ENCODE measurements around the gene NUTM1. TPM values are rescaled to one million over a fixed set of nuclear protein-coding genes. Genes with fewer than 3 reads are reported as not detected.
A peak's percentile ranks its signal among the peaks of the same experiment; 100 is the strongest.

Gene NUTM1
- total RNA-seq, 2 donors from 2014 or later: not detected

DNA sequence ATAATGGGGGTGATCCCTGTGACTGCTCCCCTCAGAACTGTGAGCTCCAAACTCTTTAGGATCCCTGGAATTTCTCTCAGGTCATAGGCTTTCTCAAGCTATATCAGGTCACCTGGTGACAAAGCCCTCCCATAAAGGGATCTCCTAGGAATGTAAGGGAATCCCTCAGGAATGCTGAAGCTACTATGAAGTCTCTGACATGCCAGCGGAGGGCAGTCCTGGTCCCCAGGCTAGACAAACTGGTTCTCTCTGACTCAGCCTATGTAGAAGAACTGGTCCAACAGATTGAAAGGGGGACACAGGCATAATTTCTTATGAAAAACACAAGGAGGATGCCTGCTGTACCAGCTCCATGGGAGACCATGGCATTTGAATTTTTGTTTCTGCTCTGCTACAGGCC lies 17.2 kb downstream of the NUTM1 start:
- H3K9me3 Mint-ChIP-seq: no peaks in the 10 kb centered on the region
- no peaks in the 10 kb centered on the region for H3K27me3 Mint-ChIP-seq (ENCODE audit: low read depth)
- DNase-seq: no peak
- peaks cover 2 to 15% of the 10 kb centered on the region in 2 donors for H3K36me3 Mint-ChIP-seq (ENCODE audit: insufficient read depth in 2 of 2)
- H3K4me3 Mint-ChIP-seq: no peak overlapping the region
- ATAC-seq (replicated peaks in 1 of 2): no peak
- peaks cover 13% of the 10 kb centered on the region for H3K4me1 Mint-ChIP-seq (ENCODE audit: low read depth)
- no peak overlapping the region for H3K27ac Mint-ChIP-seq

DNA sequence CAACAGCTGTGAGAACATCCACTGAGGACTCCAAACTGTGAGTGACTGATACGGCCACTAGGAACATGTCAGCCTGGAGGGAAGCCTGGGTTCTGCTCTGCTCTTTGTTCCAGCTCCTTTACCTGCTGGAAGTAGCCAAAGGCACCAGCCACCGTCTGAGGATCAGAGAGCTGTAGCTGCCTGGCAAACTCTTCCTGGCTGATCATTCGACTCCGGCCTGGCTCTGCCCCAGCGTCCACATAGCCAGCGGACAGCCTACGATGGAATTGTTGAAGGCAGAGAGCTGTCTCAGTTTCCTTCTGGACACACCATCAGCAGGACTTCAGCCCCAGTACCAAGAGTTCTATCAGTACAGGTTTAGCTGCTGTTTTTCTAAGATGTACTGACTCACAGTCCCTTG lies 18.2 kb downstream of the NUTM1 start:
- H3K4me1 Mint-ChIP-seq (ENCODE audit: low read depth): peaks cover 19% of the 10 kb centered on the region
- DNase-seq: no peak
- H3K36me3 Mint-ChIP-seq (ENCODE audit: insufficient read depth in 2 of 2): peaks cover 2 to 15% of the 10 kb centered on the region in 2 donors
- H3K9me3 Mint-ChIP-seq: no peaks in the 10 kb centered on the region
- H3K27ac Mint-ChIP-seq: peak overlapping the region; percentile 10
- no peaks in the 10 kb centered on the region for H3K27me3 Mint-ChIP-seq (ENCODE audit: low read depth)
- no peak for ATAC-seq (replicated peaks in 1 of 2)
- H3K4me3 Mint-ChIP-seq: no peak overlapping the region

DNA sequence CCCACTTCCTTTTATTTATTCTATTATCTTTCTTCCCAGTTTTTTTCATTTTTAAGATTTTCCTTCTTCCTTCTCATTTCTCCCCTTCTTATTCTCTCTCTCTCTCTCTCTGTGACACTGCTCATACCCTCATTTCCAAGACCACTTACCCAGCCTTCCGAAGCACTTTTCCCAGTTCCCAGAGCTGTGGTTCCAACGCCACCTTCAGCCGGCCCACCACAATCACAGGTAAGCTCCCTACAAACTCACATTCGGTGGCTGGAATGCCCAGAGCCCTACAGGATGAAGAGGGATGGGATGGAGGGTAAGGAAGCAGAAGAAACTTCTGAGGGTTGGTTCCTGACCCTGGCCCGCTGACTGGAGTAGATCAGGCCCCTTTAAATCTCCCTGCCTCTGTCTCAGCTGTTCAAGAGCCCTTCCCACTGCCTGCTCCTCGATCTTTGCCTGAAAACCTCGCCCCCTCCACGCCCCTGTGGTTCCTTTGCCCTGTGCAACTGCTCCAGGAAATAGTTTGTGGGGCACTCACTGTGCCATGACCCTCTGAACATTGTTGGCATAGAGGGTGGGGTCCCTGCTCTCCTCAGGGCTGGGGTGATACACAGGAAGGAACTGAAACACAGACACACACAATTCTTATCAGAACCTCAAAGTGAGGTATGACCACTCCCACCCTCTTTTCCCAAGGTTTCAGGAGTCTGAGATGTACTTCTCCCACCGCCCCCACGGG lies 19.1 kb downstream of the NUTM1 start:
- DNase-seq (no peak), ATAC-seq (replicated peaks in 1 of 2) (no peak)
- H3K27ac Mint-ChIP-seq: no peak overlapping the region
- no peaks in the 10 kb centered on the region for H3K27me3 Mint-ChIP-seq (ENCODE audit: low read depth)
- H3K4me1 Mint-ChIP-seq (ENCODE audit: low read depth): peaks cover 20% of the 10 kb centered on the region
- no peaks in the 10 kb centered on the region for H3K9me3 Mint-ChIP-seq
- no peak overlapping the region for H3K4me3 Mint-ChIP-seq
- H3K36me3 Mint-ChIP-seq (ENCODE audit: insufficient read depth in 2 of 2): peaks cover 2 to 15% of the 10 kb centered on the region in 2 donors

DNA sequence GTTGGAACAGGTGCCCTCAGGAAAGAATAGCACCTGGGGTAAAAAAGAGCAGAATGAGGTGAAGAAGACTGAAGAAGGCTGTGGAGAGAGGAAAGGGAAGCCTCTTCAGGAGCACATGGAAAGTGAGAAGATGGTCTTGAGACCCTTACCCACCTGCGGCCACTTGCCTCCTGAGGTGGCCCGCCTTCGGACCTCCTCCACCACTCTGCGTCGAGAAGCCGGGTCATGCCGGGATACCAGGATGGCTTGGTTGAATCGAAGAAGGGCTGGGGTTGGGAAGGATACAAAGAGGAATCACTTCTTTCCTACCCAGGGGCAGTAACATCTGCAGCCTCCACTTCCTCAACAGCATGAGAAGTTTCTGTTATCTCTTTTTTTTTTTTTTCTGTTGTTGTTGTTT lies 20.9 kb downstream of the NUTM1 start:
- Mint-ChIP-seq H3K36me3 (ENCODE audit: insufficient read depth in 2 of 2) (peaks cover 2 to 13% of the 10 kb centered on the region in 2 donors), H3K27me3 (ENCODE audit: low read depth) (no peaks in the 10 kb centered on the region)

DNA sequence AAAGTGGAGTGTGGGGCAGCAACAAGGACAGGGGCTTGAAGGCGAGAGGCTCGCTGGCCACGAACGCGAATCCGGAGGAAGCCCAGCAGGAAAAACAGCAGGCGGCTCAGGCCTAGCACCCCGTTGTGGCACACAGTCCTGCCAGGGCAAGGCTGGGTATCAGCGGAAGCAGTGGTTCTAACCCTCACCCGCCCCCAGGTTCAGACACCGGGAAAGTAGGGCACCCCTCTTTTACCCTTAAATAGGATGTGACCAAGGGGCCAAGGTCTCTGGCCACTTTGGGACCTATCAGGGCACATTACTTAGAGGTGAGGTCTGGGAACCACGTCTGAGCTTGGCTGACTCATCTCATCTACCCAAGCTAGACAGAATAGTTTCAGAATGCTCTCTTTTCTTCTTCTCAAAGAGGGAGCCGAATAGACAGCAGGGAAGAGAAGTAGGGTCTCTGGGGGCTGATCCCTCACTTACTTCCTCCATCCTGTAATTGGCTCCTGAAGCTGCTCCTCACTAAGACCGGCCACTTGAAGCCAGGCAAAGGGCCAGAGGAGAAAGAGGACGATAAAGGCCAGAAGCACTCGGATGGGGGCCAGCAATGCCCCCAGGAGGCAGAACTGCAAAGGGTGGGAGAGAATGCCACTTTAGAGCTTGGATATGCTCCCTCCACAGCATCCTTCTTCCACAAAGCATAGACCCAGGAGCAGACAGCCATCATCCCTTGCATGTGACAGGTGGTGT lies 22.1 kb downstream of the NUTM1 start:
- Mint-ChIP-seq H3K4me1 (ENCODE audit: low read depth) (peaks cover 39% of the 10 kb centered on the region), H3K4me3 (peak overlapping the region; percentile 96), H3K27me3 (ENCODE audit: low read depth) (no peaks in the 10 kb centered on the region), H3K9me3 (no peaks in the 10 kb centered on the region), H3K36me3 (ENCODE audit: insufficient read depth in 2 of 2) (peaks cover 2 to 11% of the 10 kb centered on the region in 2 donors), H3K27ac (peak overlapping the region; percentile 56)
- DNase-seq (peak in 1 of 2 donors; percentile 20), ATAC-seq (replicated peaks in 1 of 2) (no peak)

More for the DNA sequence above, 20.9 kb downstream of the NUTM1 start:
- DNase-seq (no peak), ATAC-seq (replicated peaks in 1 of 2) (no peak)
- Mint-ChIP-seq H3K4me1 (ENCODE audit: low read depth) (peaks cover 28% of the 10 kb centered on the region), H3K27ac (no peak overlapping the region), H3K9me3 (no peaks in the 10 kb centered on the region), H3K4me3 (no peak overlapping the region)

DNA sequence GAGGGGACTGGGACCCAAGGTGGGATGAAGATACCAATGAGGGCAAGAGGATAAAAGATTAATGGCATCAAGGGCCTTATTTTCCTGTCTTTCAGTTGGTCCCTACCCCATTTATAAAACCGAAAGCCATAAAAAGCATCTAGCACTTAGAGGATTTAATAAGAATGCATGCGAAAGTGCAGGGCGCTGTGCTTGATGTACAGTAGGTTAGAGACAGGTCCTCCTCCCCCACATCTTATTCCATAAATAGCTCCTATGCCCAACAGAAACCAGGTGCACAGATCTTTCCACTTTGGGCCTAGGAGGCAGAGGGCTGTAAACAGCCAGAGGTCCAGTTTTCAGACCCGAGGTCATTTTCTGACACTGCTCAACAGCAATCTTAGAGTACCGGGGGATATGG lies 22.7 kb downstream of the NUTM1 start:
- DNase-seq (no peak), ATAC-seq (replicated peaks in 1 of 2) (no peak)
- no peaks in the 10 kb centered on the region for H3K9me3 Mint-ChIP-seq
- H3K4me3 Mint-ChIP-seq: peak overlapping the region; percentile 96
- H3K27ac Mint-ChIP-seq: no peak overlapping the region
- peaks cover 2 to 10% of the 10 kb centered on the region in 2 donors for H3K36me3 Mint-ChIP-seq (ENCODE audit: insufficient read depth in 2 of 2)
- H3K27me3 Mint-ChIP-seq (ENCODE audit: low read depth): no peaks in the 10 kb centered on the region
- H3K4me1 Mint-ChIP-seq (ENCODE audit: low read depth): peaks cover 42% of the 10 kb centered on the region

DNA sequence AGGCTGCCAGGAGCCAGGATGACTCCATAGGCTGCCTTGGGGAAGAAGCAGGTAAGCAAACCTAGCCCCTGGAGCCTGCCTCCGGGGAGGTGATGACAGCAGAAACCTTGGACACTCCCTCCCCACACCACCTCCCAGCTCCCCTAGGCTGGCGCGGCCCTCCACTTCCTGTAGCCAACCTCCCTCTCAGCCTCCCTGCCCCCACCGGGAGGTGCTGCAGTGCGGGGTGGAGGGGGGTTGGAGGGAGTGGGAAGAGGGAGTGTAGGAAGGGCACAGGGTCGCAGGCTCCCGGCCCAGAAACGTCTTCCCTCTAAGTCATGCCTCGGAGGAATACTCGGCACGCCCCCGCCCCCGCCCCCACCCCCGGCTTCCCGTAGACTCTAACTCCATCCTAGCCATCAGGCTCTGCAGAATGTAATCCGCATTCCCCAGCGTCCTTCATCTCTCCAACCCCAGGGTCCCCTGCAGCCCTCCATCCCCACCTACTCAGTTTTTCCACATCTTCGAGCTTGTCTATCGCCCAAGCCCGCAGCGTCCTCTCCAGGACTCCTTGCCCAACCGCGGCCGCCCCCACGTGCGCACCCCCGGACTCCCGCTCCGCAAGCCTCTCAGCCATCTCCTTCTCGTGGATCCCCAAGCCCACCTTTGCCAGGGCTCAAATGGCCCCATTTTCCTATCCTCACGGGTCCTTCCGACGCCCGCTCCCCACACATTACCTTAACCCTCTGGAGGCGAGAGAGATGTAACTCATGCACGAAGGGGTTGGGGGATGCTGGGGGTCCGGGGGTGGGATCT lies 23.4 kb downstream of the NUTM1 start:
- Mint-ChIP-seq H3K9me3 (no peaks in the 10 kb centered on the region), H3K36me3 (ENCODE audit: insufficient read depth in 2 of 2) (peaks cover 0 to 8% of the 10 kb centered on the region in 2 donors), H3K27ac (no peak overlapping the region), H3K4me1 (ENCODE audit: low read depth) (peaks cover 42% of the 10 kb centered on the region), H3K4me3 (peak overlapping the region; percentile 96), H3K27me3 (ENCODE audit: low read depth) (no peaks in the 10 kb centered on the region)
- peak; percentile 61 to 63 for DNase-seq
- ATAC-seq (replicated peaks in 1 of 2): peak; percentile 10 to 19

DNA sequence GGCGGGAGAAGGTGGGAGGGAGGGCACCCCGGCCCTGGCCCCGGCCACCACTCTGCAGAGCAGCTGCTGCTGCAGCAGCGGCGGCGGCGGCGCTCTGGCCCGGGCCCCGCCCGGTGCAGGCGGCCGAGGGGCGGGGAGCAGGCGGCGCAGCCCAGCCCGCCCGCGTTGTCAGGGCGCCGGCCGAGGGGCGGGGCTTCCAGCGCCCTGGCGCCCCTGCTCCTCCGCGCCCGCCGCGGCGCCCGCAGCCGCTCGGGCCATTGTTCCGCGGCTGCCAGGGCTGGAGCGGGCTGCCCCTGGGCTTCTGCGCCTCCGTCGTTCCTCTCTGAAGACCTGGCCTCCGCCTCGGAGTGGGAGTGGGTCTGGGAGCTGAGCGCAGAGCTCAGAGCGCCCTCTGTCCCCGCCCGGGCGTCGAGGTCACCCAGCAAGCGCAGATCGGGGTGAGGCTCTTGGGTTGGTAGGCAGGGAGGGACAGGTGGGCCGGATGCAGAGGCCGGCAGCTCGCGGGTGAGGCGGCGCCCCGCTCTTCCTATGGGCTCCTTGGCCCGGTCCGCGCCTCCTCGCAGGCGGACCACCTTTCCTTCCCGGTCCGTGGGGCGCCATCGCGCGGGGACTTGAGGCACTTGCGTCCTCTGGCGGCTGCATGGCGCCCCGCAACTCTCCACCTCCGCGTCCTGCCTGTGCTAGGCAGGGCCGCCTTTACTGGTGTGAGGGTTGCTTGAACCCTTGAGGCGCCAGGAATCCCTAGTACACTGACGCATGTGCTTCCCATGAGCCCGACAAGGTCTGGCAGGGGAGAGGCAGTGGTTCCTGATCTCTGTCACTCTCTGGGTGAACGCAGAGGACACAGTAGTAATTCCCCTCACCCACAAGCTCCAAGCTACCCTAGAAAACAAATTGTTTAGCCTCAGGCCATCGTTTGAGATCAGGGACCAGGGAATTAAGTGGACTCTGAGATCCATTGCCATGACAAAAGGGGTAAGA lies 24.3 kb downstream of the NUTM1 start, which contains the start of gene LPCAT4:
Gene LPCAT4, minus strand, starts transcription at position 96 of the 981 bp plus-strand sequence. CDS start 96 bp downstream, outside the sequence.
- DNase-seq (peak; percentile 90 to 92), ATAC-seq (replicated peaks in 1 of 2) (peak; percentile 88 to 92)
- Mint-ChIP-seq H3K36me3 (ENCODE audit: insufficient read depth in 2 of 2) (peaks cover 0 to 5% of the 10 kb centered on the region in 2 donors), H3K27me3 (ENCODE audit: low read depth) (no peaks in the 10 kb centered on the region), H3K4me1 (ENCODE audit: low read depth) (peaks cover 42% of the 10 kb centered on the region), H3K9me3 (no peaks in the 10 kb centered on the region), H3K4me3 (peak within 1 kb of the TSS; percentile 96), H3K27ac (peak within 1 kb of the TSS; percentile 96)

DNA sequence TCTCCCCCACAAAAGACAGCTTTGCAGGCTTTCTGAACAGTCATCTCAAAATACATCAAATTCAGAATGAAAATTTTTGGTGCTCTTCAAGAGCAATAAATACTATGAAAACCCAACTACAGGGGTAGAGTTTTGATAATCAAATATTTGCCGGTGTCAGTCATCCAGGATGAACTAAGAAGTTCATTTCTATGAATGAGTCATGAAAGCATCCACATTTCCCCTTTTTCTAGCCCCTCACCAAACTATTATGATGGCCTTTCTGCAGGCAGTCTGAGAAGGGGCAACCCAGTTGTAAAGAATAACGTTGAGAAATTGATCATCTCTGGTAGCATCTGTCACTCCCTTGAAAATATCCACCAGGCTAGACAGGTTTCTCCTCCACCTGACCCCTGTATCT lies 27.0 kb downstream of the NUTM1 start:
- H3K4me3 Mint-ChIP-seq: peak overlapping the region in 1 of 2 donors; percentile 3
- ATAC-seq (replicated peaks in 1 of 2) (no peak), DNase-seq (no peak)
- H3K36me3 Mint-ChIP-seq (ENCODE audit: insufficient read depth in 2 of 2): no peaks in the 10 kb centered on the region
- H3K9me3 Mint-ChIP-seq: no peaks in the 10 kb centered on the region
- peak overlapping the region; percentile 15 for H3K27ac Mint-ChIP-seq
- H3K4me1 Mint-ChIP-seq (ENCODE audit: low read depth): peaks cover 34% of the 10 kb centered on the region
- H3K27me3 Mint-ChIP-seq (ENCODE audit: low read depth): no peaks in the 10 kb centered on the region

DNA sequence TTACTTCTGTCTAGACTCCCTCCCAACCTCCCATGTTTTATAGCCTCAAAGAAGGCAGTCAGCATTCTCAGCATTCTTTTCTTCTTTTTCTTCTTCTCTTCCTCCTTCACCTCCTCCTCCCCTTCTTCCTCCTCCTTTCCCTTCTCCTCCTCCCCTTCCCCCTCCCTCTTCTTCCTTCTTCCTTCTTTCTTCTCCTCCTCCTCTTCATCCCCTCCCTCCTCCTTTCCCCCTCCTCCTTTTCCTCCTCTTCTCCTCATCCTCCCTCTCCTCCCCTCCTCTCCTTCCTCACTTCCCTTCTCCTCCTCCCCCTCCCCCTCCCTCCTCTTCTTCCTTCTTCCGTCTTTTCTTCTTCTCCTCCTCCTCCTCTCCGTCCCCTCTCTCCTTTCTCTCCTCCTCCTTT lies 27.5 kb downstream of the NUTM1 start:
- H3K36me3 Mint-ChIP-seq (ENCODE audit: insufficient read depth in 2 of 2): no peaks in the 10 kb centered on the region
- peaks cover 29% of the 10 kb centered on the region for H3K4me1 Mint-ChIP-seq (ENCODE audit: low read depth)
- no peak for DNase-seq
- no peaks in the 10 kb centered on the region for H3K27me3 Mint-ChIP-seq (ENCODE audit: low read depth)
- H3K27ac Mint-ChIP-seq: peak overlapping the region; percentile 15
- no peaks in the 10 kb centered on the region for H3K9me3 Mint-ChIP-seq
- H3K4me3 Mint-ChIP-seq: no peak overlapping the region
- ATAC-seq (replicated peaks in 1 of 2): no peak

DNA sequence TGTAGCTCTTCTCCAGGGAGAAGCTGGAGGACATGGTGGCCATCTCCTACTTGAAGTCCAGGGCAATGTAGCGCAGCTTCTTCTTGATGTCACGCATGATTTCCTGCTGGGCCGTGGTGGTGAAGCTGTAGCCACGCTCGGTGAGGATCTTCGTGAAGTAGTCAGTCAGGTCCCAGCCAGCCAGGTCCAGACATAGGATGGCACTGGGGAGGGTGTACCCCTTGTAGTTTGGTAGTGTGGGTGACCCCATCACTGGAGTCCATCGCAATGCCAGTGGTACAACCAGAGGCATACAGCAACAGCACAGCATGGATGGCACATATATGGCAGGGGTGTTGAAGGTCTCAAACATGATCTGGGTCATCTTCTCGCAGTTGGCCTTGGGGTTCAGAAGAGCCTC lies 30.8 kb downstream of the NUTM1 start:
- DNase-seq: no peak
- H3K4me3 Mint-ChIP-seq: no peak overlapping the region
- no peak for ATAC-seq (replicated peaks in 1 of 2)
- no peaks in the 10 kb centered on the region for H3K36me3 Mint-ChIP-seq (ENCODE audit: insufficient read depth in 2 of 2)
- no peak overlapping the region for H3K27ac Mint-ChIP-seq
- H3K27me3 Mint-ChIP-seq (ENCODE audit: low read depth): no peaks in the 10 kb centered on the region
- peaks cover 15% of the 10 kb centered on the region for H3K4me1 Mint-ChIP-seq (ENCODE audit: low read depth)
- H3K9me3 Mint-ChIP-seq: no peaks in the 10 kb centered on the region

DNA sequence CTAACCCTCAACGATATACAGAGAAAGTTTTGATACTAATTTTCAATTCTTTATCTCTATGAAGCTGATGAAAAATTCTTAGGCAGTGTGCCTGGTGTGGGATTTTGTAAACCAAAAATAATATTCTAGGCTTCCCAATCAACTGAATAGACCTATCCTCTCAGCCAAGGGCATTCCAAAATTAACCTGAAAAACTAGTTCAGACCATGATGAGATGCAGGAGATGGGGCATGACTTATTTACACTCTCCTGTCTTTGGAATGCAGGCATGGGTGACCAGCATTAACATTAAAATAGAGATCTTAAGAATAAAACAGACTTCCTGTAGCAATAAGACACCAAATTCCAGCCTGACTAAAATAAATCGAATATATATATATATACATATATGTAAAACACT lies 31.7 kb downstream of the NUTM1 start:
- ATAC-seq (replicated peaks in 1 of 2) (no peak), DNase-seq (no peak)
- H3K4me1 Mint-ChIP-seq (ENCODE audit: low read depth): peaks cover 7% of the 10 kb centered on the region
- H3K9me3 Mint-ChIP-seq: no peaks in the 10 kb centered on the region
- H3K36me3 Mint-ChIP-seq (ENCODE audit: insufficient read depth in 2 of 2): no peaks in the 10 kb centered on the region
- no peak overlapping the region for H3K27ac Mint-ChIP-seq
- H3K27me3 Mint-ChIP-seq (ENCODE audit: low read depth): no peaks in the 10 kb centered on the region
- H3K4me3 Mint-ChIP-seq: no peak overlapping the region
